ENCODE measurements around the gene GRM8.

GRCh38 chr7:127270093-127270492, 17.4 kb upstream of the GRM8 start:
- TF ChIP-seq POLR2AphosphoS5 (IDR thresholded peaks at IDR 0.05; ENCODE audit: low read depth, low read length) (no peak), TAF1 (IDR thresholded peaks at IDR 0.05; ENCODE audit: borderline replicate concordance, insufficient read depth, low read length) (no peak), REST (IDR thresholded peaks at IDR 0.05; ENCODE audit: insufficient read depth in 1 of 2, low read depth in 2 of 2, low read length in 2 of 2) (no peak), SIN3A (IDR thresholded peaks at IDR 0.05; ENCODE audit: borderline replicate concordance, insufficient read depth, low read length) (no peak)

All from PFSK-1 (cell line).